NCI-H2107 treated with DMSO at 0.1 percent for 48 hours (cell line): ENCODE measurements around the gene ACTN4.
A peak's percentile ranks its signal among the peaks of the same experiment; 100 is the strongest.
"Not testable (repeated sequence)": the region's sequence is repeated elsewhere in the genome, so short reads cannot be mapped to it uniquely, and the experiment has no call there.

Experiments used
- DNase-seq: peaks from one replicate; lab custom pipeline; 2025; ENCODE audit not compliant: unreplicated experiment; lab: John Stamatoyannopoulos, UW

The ACTN4 gene

DNA sequence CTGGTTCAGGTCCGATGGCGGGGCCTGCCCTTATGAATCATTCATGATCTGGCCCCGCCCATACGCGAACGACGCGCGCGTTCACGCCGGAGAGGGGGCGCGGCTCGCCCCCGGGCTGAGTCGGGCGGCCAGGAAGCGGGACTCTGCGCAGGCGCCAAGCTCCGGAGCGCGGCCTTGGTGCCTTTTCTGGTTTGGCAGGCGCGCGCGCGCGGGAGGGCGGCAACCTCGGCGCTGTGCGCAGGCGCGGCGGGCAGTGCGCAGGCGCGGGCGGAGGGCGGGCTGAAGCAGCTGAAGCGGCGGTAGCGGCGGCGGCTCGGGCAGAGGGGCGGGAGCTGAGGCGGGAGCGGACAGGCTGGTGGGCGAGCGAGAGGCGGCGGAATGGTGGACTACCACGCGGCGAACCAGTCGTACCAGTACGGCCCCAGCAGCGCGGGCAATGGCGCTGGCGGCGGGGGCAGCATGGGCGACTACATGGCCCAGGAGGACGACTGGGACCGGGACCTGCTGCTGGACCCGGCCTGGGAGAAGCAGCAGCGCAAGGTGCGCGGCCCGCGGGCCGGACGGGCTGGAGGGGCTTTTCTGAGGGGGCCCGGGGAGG lies at the start of gene ACTN4:
Gene ACTN4, plus strand, starts transcription at position 282 of the 598 bp plus-strand sequence. Its CDS starts 97 bp downstream, at position 379.
- peak; percentile 70 for DNase-seq

DNA sequence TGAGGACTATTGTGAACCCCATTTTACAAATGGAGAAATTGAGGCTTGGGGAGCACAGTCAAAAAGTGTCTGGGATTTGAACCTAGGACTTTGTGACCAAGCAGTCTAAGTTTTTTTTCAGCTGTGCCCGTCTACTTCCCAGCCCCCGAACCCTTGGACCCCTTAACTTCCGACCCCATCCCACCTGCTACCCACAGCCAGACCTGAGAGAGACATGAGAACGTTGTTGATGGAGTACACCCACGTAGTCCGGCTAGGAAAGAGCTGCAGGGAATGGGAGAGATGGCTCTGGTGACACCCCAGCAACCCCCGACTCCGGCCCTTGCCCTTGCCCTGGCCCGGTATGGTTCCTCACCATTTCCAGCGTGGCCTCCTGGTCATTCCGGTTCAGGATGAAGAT lies 47.7 kb upstream of the ACTN4 start:
- no peak for DNase-seq

DNA sequence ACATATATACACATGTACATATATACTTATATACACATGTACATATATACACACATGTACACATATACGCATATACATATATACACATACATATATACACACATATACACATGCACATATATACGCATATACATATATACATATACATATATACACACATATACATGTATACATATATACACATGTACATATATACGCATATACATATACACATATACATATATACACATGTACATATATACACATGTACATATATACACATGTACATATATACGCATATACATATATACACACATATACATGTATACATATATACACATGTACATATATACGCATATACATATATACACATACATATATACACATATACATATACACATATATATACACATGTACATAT lies 44.6 kb upstream of the ACTN4 start:
- DNase-seq, result not testable (repeated sequence)

DNA sequence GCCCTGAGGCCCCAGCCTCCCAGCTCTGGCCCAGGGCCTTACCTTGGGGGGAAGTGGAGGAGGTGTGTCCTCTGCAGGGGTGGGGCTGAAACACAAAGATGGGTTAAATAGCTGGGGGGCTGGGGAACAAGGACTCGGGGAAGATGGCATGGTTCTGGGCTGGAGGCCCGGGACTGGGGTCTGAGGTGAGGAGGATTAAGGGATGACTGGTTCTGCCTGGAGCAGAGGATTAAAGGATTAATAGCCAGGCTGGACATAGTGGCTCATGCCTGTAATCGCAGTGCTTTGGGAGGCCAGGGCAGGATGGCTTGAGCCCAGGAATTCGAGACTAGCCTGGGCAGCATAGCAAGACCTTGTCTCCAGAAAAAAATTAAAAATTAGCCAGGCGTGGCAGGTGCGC lies 41.3 kb upstream of the ACTN4 start:
- DNase-seq, result no peak

DNA sequence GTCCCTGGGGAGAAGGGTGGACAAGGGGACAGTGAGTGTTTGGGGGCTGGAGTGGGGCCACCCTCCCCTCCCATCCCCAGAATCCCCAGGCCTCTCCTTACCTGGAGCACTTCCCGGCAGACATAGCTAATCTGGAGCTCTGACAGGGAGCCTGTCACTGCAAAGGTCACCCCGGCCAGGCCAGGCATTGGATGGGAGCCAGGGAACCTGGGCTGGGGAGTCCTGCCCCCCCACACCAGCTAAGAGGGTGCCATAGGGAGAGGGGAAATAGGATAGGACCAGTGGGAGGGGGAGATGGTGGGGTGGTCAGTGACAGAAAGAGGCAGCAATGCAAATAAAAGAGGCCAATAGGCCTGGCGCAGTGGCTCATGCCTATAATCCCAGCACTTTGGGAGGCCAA lies 33.2 kb upstream of the ACTN4 start:
- no peak for DNase-seq

DNA sequence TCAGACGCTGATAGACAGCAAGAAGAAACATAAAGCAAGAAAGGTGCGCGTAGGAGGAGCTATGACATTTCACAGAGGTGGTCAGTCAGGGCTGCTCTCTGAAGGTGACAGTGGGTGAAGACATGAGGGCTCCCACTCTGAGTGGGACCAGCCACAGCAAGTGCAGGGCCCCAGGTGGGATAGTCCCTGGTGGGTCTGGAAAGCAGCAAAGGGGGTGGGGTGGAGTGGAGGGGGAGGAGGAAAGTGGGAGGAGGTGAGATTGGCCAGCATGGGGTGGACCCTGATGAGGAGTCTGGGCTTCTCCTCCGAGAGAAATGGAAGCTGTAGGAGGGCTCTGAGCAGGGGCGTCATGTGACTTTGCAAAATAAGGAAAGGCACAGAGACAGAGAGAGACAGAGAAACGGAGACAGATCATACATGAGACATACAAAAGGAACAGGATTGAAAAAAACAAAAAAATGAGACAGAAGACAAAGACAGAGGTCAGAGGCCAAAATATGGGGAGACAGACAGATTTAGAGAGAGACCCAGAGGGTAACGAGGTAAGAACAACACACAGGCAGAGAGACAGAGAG lies 32.4 kb upstream of the ACTN4 start:
- no peak for DNase-seq

DNA sequence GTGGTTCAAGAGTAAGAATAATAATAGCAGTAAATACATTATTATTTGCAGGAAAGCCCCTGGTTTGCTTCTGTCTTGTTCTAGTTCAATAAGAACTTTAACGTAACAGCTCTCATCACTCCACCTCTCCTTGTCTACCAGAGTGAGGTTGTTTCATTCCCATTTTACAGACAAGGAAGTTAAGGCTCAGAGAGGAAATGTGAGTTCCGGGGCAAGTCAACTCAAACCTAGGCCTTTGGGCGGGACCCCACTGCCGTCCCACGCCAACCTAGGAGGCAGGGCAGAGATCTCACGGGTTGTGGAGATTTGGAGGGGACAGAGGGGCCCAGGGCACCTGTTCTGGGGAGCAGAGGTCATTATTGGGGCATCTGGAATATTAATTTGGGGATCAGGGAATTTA lies 31.2 kb upstream of the ACTN4 start:
- no peak for DNase-seq

DNA sequence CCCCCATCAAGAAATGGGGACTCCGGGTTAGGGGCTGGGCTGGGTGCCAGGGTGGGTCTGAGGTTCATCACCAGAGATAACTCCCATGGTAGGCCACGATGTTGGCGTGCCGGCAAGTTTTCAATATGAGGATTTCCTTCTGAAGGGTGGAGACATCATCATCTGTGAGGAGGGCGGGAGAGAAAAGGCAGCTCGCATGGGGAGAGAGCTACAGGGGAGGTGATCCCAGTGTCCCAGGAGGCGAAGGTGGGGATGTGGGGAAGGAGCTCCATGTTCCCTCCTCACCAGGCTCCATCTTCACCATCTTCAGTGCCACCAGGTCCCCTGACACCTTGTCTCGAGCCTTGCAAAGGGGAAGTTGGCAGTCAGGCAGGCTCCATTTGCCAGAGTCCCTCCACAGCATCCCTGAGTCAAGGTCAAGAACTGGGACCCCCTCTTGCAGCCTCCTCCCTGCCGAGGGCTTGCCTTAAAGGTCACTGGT lies 30.1 kb upstream of the ACTN4 start:
- DNase-seq, result no peak

DNA sequence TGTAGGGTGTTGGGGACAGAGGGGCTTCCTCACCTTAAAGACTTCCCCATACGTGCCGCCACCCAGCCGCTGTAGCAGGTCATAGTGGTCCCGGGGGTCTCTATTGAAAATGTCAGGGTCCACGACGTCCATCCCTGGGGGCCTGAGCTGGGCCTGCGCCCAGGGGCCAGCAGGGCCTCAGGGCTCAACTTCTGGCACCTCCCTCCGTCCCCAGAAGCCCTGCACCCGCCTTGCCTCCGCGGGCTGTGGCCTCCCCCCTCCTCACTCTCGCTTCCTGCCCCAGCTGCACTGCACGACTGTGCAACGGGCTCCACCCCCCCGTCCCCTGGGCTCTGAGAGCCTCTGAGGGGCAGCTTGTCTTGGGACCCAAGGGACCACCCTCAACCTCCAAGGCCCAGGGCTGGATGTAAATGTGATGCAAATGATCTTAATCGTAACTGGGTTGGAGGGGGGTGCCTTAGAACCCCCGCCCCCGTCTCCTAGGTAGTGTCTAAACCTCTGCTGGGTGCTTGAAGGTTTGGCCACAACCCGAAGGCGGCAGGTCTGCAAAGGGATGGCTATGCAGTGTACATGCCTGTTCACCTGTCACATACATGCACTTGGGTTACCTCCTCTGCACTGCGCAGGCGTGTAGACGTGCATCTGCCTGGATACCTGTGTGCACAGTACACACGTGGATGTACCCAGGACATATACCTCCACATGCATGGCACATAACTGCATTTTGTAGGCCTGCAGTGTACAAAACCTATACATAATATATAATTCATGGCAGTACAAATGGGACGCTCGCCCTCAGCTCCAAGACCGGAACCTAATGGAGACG lies 29.5 kb upstream of the ACTN4 start, which contains the start of gene MAP4K1:
Gene MAP4K1, minus strand, starts transcription at position 190 of the 826 bp plus-strand sequence. Its CDS starts 58 bp downstream, at position 132.
- peak; percentile 2 for DNase-seq

DNA sequence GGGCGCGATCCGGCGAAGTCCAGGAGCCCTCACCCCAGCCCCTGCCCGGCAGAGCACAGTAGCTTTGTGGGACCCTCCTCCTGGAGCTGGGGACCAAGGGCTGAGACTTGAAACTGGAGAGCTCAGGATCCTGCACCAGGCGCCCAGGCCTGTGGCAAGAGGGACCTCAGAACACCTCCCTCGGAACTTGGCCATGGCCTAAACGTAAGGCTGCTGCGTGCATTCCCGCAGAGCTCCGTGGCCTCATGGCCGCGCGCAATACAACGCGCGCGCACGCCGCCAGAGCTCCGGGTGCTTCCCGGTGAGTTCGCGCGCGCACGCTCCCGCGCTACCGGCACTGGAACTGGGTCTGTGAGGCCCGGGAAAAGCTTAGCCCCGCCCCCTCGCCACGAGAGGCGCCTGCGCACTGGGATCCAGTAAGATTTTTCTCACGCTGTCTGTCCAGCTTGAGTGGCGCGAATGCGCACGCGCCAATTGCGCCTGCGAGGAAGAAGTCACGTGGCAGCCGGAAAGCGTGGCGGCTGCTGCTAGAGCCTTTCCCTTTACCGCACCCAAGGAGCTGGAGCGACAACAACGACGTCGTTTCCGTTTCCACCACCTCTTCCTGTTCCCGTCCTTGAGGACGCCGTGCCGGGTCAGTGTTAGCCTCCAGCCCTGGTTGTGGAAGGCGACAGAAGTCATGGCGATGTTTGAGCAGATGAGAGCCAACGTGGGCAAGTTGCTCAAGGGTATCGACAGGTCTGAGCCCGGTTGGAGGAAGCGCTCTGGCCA lies 28.7 kb upstream of the ACTN4 start, which contains the start of gene EIF3K:
Gene EIF3K, plus strand, starts transcription at position 599 of the 771 bp plus-strand sequence. Its CDS starts 81 bp downstream, at position 680.
- DNase-seq, result peak; percentile 93

DNA sequence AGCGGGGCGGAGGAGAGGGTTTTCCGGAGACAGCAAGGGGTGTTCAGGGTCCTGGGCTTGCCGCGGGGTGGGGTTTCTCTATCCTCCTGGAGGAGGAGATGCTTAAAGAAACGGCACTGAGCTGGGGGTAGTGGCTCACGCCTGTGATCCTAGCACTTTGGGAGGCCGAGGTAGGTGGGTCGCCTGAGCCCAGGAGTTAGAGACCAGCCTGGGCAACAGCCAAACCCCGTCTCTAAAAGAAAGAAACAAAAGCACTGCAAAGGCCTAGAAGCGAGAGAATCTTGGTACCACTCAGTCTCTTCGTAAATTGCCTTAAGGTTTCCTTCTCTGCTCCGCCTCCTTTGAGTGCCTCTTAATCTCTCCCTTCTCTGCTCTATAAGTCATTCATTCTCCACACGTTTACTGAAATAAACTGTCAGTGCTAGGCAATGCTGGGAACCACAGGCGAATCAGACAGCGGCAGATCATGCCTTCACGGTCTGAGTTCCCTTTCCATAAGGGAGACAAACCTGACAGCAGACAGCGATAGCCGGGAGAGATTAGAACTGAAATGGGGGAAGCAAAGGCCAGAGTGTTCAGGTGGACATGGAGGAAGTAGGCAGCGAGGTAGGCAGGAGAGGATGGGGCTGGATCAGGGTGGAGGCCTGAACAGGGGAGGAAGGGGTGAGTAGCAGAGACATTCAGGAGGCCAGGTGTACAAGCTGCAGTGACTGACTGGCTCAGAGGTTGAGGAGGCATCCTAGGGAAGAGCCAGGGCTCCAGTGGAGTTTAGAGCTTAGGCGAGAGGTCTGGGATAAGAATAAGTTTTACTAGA lies 27.9 kb upstream of the ACTN4 start:
- DNase-seq, result no peak

DNA sequence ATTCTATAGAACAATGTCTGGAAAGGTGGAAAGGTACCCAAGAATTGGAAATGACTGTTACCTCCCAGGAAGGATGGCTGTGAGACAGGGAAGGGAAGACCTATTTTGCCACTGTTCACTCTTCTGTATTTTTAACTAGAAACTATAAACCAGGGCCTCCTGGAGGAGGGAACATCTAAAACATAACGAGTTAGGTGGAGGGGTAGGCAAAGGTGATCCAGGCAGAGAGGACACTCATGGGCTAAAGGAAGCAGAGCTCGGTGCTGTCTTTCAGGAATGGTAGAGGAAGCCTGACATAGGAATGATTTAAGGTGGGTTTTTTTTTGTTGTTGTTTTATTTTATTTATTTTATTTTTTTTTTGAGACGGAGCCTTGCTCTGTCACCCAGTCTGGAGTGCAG lies 22.6 kb upstream of the ACTN4 start:
- no peak for DNase-seq

DNA sequence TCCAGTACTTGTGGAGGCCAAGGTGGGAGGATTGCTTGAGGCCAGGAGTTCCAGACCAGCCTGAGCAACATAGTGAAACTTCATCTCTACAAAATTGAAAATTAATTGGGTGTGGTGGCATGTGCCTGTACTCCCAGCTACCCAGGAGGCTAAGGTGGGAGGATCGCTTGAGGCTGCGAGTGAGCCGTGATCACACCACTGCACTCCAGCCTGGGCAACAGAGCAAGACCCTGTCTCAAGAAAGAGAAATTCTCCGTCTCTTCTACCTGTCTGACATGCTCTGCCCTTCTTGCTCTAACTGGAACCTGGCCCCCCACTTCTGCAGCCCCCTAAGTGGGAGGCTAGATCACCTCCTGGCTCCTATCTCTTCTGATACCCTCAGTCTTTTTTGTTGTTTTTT lies 21.0 kb upstream of the ACTN4 start:
- DNase-seq, result no peak

DNA sequence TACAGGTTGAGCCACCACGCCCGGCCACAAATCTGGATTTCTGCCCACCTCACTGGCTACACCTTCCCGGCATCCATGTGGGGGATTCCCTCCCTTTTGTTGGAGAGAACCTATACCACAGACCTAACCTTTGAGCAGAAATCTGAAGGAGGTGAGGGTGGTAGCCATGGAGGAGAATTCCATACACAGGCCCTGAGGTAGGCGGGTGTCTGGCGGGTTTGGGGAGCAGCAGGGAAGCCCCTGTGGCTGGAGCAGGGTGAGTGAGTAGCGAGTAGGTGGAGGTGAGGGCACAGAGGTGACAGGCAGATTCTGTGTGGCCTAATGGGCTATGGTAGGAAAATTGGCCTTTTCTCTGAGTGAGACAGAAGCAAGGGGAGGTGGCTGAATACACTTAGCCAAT lies 17.9 kb upstream of the ACTN4 start:
- DNase-seq, result no peak

DNA sequence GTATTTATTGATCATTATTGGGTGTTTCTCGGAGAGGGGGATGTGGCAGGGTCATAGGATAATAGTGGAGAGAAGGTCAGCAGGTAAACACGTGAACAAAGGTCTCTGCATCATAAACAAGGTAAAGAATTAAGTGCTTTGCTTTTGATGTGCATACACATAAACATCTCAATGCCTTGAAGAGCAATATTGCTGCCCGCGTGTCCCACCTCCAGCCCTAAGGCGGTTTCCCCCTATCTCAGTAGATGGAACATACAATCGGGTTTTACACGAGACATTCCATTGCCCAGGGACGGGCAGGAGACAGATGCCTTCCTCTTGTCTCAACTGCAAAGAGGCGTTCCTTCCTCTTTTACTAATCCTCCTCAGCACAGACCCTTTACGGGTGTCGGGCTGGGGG lies 16.1 kb upstream of the ACTN4 start:
- DNase-seq, result not testable (repeated sequence)

DNA sequence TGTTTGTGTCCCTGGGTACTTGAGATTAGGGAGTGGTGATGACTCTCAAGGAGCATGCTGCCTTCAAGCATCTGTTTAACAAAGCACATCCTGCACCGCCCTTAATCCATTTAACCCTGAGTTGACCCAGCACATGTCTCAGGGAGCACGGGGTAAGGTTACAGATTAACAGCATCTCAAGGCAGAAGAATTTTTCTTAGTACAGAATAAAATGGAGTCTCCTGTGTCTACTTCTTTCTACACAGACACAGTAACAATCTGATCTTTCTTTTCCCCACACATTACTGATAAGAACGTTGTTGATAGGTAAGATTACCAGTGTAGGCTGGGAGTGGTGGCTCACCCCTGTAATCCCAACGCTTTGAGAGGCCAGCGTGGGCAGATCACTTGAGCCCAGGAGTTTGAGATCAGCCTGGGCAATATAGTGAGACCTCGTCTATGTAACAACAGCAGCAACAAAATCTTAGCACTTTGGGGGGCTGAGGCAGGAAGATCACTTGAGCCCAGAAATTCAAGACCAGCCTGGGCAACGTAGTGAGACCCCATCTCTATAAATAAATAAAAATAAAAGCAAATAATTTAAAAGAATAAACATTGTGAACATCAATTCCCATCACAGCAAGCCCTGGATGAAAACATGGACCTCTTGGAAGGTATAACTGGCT lies 15.5 kb upstream of the ACTN4 start:
- DNase-seq, result not testable (repeated sequence)

DNA sequence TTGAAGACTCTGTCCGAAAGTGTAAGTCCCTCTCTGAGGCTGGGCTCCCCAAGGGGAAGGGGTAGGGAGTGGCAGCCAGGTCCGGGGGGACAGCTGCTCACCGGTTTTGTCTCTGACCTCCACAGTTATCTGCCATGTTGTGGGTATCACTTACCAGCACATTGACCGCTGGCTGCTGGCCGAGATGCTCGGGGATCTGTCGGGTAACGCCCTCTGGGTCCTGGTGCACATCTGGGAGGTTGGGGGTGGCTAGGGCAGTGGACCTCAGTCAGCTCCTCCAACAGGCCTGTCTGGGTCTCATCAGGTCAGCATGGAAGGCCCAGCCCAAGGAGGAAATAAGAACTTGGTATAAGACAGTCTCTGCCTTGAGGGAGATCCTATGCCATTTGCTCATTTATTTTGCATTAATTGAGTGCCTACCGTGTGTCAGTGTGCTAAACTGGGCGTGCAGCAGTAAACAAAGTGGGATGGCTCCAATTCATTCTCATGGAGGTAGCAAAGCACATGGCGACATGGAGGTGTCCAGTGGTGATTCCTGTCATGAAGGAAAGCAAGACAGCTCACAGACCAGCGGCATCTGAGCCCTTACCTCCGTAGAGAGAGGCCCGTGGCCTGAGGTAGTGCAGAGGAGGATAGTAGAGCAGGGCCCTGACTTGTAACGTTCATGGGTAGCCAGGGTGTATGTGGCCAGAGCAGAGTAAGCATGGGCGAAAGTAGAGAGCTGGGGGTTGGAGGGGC lies 14.8 kb upstream of the ACTN4 start:
- DNase-seq, result no peak

DNA sequence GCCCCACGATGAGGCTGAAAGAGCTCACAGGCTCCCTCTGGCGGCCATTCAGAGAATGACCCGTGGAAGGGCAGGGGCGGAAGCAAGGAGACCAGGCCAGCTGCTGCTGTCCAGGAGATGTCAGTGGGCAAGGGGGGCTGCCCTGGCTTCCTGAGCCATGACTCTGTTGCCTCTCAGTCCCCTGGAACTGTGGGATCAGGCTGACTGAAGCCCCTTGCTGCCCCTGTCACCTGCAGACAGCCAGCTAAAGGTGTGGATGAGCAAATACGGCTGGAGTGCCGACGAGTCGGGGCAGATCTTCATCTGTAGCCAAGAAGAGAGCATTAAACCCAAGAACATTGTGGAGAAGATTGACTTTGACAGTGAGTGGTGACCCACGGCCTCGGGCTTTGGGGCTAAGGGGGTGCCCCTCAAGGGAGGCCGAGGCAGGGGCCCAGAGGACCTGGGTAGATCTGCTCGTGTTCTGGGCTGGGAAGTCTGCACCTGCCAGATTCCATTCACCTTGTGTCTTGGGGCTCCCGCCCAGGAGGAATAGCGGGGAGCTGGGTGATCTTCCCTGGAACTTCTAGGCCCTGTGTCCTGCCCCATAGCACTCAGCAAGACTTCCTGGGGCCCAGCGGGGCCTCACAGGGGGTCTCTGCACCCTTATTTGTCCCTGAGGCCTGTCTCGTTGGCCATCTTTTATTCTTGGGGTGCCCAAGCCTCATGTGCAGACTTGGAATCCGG lies 12.5 kb upstream of the ACTN4 start:
- no peak for DNase-seq
